ENCODE measurements around the gene GTF2H2C.
"Not testable (repeated sequence)": the region's sequence is repeated elsewhere in the genome, so short reads cannot be mapped to it uniquely, and the experiment has no call there.

Gene GTF2H2C

DNA sequence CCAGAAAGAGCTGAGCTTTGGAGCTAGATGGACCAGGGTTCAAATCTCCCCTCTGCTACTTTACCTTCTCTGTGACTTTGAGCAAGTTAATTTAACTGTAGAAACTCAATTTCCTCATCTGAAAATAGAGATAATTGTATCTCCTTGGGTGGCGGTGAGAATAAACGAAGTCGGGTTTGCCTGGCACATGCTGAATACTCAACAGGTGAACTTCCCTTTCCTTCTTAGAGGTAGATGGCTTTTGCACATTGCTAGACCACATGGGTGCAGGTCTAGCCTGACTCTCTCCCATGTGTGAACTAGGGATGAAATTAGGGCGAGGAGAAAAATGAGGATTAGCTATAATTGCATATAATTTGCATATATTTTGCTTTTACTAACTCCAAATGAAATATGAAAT lies 31.4 kb upstream of the GTF2H2C start:
- in situ Hi-C loops (cut with HindIII; ENCODE audit: low pct_ligation_motif_present, low sequenced_read_pairs): no loop called here
- H3K27ac ChIP-seq: no peak overlapping the region
- H3K4me3 ChIP-seq (ENCODE audit: low read depth, low read length): no peak overlapping the region
- H3K36me3 ChIP-seq (replicated peaks): no peaks in the 10 kb centered on the region
- no peak for TF ChIP-seq CTCF (IDR thresholded peaks at IDR 0.05; ENCODE audit: low read depth, low read length, missing control alignments)
- no peaks in the 10 kb centered on the region for H3K27me3 ChIP-seq (replicated peaks)
- no peak for DNase-seq

- in situ Hi-C loops (cut with HindIII; ENCODE audit: low pct_ligation_motif_present, low sequenced_read_pairs): no loop called here
- Histone ChIP-seq H3K27ac (no peak overlapping the region), H3K36me3 (replicated peaks) (no peaks in the 10 kb centered on the region), H3K4me3 (ENCODE audit: low read depth, low read length) (no peak overlapping the region), H3K27me3 (replicated peaks) (no peaks in the 10 kb centered on the region)
- no peak for DNase-seq
- TF ChIP-seq CTCF (IDR thresholded peaks at IDR 0.05; ENCODE audit: low read depth, low read length, missing control alignments): no peak
Observed at GRCh38 chr5:69530561-69531405, 29.2 kb upstream of the GTF2H2C start.

DNA sequence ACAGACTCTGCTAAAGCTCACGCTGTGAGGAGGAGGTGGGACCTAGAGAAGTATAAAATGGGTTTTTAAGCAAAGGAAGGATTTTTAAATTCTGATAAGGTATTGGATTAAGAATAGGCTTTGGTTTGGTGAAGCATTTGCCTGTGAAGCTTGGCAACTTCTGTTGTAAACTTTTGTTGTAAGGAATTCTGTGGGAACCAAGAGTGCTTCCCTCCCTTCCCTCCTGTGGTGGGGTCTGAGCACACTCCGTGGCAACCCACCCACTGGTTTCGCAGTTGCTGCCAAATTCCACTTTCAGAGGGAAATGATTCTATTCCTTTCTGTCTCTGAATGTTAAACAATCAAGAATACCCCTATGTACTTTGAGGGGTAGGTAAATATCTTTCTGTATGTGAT lies 28.6 kb upstream of the GTF2H2C start:
- no peak for TF ChIP-seq CTCF (IDR thresholded peaks at IDR 0.05; ENCODE audit: low read depth, low read length, missing control alignments)
- Histone ChIP-seq H3K27me3 (replicated peaks) (no peaks in the 10 kb centered on the region), H3K4me3 (ENCODE audit: low read depth, low read length) (no peak overlapping the region), H3K27ac (no peak overlapping the region), H3K36me3 (replicated peaks) (no peaks in the 10 kb centered on the region)
- no peak for DNase-seq
- in situ Hi-C loops (cut with HindIII; ENCODE audit: low pct_ligation_motif_present, low sequenced_read_pairs): no loop called here

- DNase-seq; H3K36me3 ChIP-seq (replicated peaks); H3K27ac ChIP-seq; H3K4me3 ChIP-seq (ENCODE audit: low read depth, low read length); H3K27me3 ChIP-seq (replicated peaks); in situ Hi-C loops (cut with HindIII; ENCODE audit: low pct_ligation_motif_present, low sequenced_read_pairs): not testable (repeated sequence)
Observed at GRCh38 chr5:69537911-69538310, 22.1 kb upstream of the GTF2H2C start.

DNA sequence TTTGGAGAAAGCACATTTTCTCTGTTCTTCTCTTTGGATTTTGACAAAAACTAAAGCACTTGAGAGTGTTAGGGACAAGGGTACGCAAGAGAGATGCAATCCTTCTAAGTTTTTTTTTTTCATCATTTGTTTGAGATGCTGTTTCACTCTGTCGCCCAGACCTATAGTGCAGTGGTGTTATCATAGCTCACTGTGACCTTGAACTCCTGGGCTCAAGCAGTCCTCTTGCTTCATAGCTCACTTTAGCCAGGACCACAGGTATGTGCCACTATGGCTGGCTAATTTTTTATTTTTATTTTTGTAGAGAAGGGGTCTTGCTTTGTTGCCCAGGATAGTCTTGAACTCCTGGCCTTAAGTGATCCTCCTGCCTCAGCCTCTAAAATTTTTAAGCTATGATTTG lies 21.3 kb upstream of the GTF2H2C start:
- H3K4me3 ChIP-seq (ENCODE audit: low read depth, low read length); H3K27me3 ChIP-seq (replicated peaks); H3K36me3 ChIP-seq (replicated peaks); H3K27ac ChIP-seq; in situ Hi-C loops (cut with HindIII; ENCODE audit: low pct_ligation_motif_present, low sequenced_read_pairs); DNase-seq: not testable (repeated sequence)

DNA sequence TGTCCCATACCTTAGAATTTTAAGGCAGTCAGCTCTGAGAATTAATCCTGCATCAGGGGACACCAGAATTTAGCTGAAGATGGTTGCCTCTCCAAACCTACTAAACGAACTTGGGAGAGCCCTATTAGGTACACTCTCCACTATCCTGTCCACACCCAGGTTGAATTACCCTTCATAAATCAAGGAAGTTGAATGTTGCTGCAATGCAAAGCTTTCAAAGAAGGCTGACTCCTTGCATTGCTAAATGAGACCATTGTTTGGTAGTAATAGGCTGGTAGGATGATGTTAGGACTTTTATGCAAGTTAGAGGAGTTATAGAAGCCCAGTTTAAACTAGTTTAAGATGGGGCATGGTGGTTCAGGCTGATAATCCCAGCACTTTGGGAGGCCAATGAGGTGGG lies 18.6 kb upstream of the GTF2H2C start:
- in situ Hi-C loops (cut with HindIII; ENCODE audit: low pct_ligation_motif_present, low sequenced_read_pairs); H3K4me3 ChIP-seq (ENCODE audit: low read depth, low read length); H3K36me3 ChIP-seq (replicated peaks); H3K27me3 ChIP-seq (replicated peaks); DNase-seq; H3K27ac ChIP-seq: not testable (repeated sequence)

DNA sequence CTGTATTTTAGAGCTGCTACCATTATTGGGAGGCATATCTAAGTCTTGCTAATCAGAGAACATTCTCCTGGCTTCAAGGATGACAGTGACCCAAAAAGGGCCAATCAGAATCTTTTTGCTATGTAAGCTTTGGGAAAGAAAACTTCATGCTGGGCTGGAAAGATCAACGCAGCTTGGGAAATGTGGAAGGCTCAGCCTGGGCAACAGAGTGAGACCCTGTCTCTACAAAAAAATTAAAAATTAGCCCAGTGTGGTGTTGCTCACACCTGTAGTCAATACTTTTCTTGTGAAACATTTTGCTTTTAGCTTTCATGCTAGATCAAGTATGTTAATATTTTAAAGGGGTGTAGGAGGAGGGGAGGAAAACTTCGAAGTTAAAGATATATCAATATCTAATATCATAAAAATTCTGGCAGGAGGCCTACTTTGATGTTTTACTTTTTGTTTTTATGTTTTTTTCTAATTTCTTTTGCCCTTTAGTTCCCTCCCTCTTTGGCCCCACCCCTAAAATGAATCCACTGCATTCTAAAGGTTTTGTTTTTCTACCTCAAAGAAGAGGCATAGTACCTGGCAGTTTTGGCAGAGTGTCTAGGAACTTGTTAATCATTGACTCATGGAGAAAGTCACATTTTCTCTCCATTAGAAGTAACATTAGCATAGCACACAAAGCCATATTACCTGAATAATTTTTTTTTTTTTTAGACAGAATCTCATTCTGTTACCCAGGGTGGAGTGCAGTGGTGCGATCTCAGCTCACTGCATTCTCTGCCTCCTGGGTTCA lies 17.0 kb upstream of the GTF2H2C start:
- DNase-seq; H3K4me3 ChIP-seq (ENCODE audit: low read depth, low read length); H3K36me3 ChIP-seq (replicated peaks); in situ Hi-C loops (cut with HindIII; ENCODE audit: low pct_ligation_motif_present, low sequenced_read_pairs); H3K27me3 ChIP-seq (replicated peaks); H3K27ac ChIP-seq: not testable (repeated sequence)

DNA sequence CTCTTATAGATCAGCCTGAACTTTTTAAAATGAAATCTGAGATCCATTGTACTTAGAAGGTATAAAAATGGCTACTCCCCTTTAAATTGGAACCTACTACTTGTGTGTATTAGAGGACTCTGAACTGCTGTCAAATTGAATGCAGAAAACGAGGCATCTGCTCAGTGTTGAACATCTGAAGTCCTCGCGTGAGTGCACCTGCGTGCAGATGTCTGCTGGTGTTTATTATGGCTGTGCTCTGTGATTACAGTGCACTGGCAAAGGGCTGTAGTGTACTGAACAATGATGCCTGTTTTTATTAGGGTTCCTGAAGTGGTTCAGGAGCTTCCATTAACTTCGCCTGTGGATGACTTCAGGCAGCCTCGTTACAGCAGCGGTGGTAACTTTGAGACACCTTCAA lies 15.4 kb upstream of the GTF2H2C start:
- DNase-seq; H3K27me3 ChIP-seq (replicated peaks); H3K36me3 ChIP-seq (replicated peaks); in situ Hi-C loops (cut with HindIII; ENCODE audit: low pct_ligation_motif_present, low sequenced_read_pairs); H3K4me3 ChIP-seq (ENCODE audit: low read depth, low read length); H3K27ac ChIP-seq: not testable (repeated sequence)

DNA sequence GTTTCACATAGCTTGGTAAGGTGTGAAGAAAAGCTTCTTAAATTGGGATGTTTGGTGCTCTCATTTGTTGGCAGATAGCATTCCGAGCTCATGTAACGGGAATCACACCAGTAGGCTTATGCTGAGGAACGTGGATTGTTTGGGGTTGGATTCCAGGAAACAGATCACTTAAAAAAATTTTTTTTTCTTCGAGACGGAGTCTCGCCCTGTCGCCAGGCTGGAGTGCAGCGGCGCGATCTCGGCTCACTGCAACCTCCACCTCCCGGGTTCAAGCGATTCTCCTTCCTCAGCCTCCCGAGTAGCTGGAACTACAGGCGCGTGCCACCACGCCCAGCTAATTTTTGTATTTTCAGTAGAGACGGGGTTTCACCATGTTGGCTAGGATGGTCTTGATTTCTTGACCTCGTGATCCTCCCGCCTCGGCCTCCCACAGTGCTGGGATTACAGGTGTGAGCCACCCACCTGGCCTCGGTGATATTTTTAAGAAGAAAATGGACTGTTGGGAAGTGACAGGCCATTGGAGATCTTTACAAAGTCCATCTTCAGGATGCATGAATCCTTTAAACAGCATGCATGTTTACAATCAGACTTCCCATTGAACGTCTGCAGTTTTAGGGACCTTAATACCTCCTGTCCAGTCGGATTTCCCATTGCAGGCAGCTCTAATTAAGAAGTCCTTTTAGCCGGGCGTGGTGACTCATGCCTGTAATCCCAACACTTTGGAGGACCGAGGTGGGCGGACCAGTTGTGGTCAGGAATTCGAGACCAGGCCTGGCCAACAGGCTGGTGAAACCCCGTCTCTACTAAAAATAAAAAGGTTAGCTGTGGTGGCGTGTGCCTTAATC lies 818 bp downstream of the GTF2H2C start:
- H3K36me3 ChIP-seq (replicated peaks); in situ Hi-C loops (cut with HindIII; ENCODE audit: low pct_ligation_motif_present, low sequenced_read_pairs); H3K27ac ChIP-seq; H3K27me3 ChIP-seq (replicated peaks); DNase-seq: not testable (repeated sequence)
- H3K4me3 ChIP-seq (ENCODE audit: low read depth, low read length): peak overlapping the region; percentile 40

- H3K27me3 ChIP-seq (replicated peaks); H3K36me3 ChIP-seq (replicated peaks); in situ Hi-C loops (cut with HindIII; ENCODE audit: low pct_ligation_motif_present, low sequenced_read_pairs); H3K27ac ChIP-seq; DNase-seq; H3K4me3 ChIP-seq (ENCODE audit: low read depth, low read length): not testable (repeated sequence)
Observed at GRCh38 chr5:69566172-69566571, 6.2 kb downstream of the GTF2H2C start.

DNA sequence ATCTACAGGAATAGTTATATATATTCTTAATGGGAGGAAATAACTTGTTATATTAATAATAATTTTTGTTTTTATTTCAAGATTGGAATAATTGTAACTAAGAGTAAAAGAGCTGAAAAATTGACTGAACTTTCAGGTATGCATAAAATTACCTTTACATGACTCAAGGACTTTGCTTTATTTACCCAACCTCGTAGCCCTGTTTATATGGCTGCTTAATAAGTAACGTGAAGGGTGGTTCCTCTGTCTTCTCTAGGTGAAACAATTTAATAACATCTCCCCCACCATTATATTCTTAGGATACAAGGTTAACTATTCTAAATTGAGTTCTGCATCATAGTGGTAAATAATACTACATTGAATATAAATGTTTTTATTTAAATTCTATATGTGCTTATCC lies 8.1 kb downstream of the GTF2H2C start:
- H3K27me3 ChIP-seq (replicated peaks); H3K36me3 ChIP-seq (replicated peaks); in situ Hi-C loops (cut with HindIII; ENCODE audit: low pct_ligation_motif_present, low sequenced_read_pairs); H3K27ac ChIP-seq; DNase-seq; H3K4me3 ChIP-seq (ENCODE audit: low read depth, low read length): not testable (repeated sequence)

Measured in brain microvascular endothelial cell (primary cell).